Measurements from ENCODE around the gene MAP4. TPM values are rescaled to one million over a fixed set of nuclear protein-coding genes. Genes with fewer than 3 reads are reported as not detected.

Gene MAP4
- total and polyA plus RNA-seq, 8 donors, result 34.5 to 127 (median 72.2) TPM

- no peaks in the 10 kb centered on the region for H3K9me3 ChIP-seq
- 93 to 96% methylated on average over 7 of the region's 7 CpGs for WGBS, 2 donors
- FAIRE-seq (no peak), ATAC-seq (no peak), DNase-seq (no peak)
- TF ChIP-seq CTCF (IDR thresholded peaks at IDR 0.05), result no peak
- H3K27me3 ChIP-seq, result no peaks in the 10 kb centered on the region
- peaks cover 0 to 8% (median 0%) of the 10 kb centered on the region in 3 donors for H3K36me3 ChIP-seq
- intact Hi-C loops (cut with DNase I), result no loop called here
- H3K27ac ChIP-seq, result no peak overlapping the region
- peaks cover 0 to 13% (median 11%) of the 10 kb centered on the region in 3 donors for H3K4me1 ChIP-seq
- no peak overlapping the region for H3K4me3 ChIP-seq
Observed at GRCh38 chr3:47901280-47901833, 114.9 kb downstream of the MAP4 start.

GRCh38 chr3:47899495-47900108 is 116.6 kb downstream of the MAP4 start:
- H3K4me3 ChIP-seq, result no peak overlapping the region
- H3K36me3 ChIP-seq, result peaks cover 0 to 8% (median 0%) of the 10 kb centered on the region in 3 donors
- ATAC-seq, result peak; percentile 71 to 89 (median 83)
- H3K9me3 ChIP-seq, result no peaks in the 10 kb centered on the region
- intact Hi-C loops (cut with DNase I), result no loop called here
- 56 to 59% methylated on average over 3 of the region's 3 CpGs for WGBS, 2 donors
- DNase-seq, result peak in 3 of 6 donors; percentile 14 to 25 (median 23)
- peaks cover 0 to 13% (median 11%) of the 10 kb centered on the region in 3 donors for H3K4me1 ChIP-seq
- peak overlapping the region in 2 of 4 donors; percentile 28 to 50 for H3K27ac ChIP-seq
- TF ChIP-seq CTCF (IDR thresholded peaks at IDR 0.05), result no peak
- no peaks in the 10 kb centered on the region for H3K27me3 ChIP-seq
- FAIRE-seq, result no peak

- FAIRE-seq (no peak), DNase-seq (no peak), ATAC-seq (no peak)
- Histone ChIP-seq H3K4me1 (peaks cover 0 to 13% (median 11%) of the 10 kb centered on the region in 3 donors), H3K27me3 (no peaks in the 10 kb centered on the region), H3K9me3 (no peaks in the 10 kb centered on the region), H3K36me3 (peaks cover 0 to 8% (median 0%) of the 10 kb centered on the region in 3 donors), H3K27ac (no peak overlapping the region), H3K4me3 (no peak overlapping the region)
- intact Hi-C loops (cut with DNase I), result no loop called here
- WGBS, 2 donors, result 91 to 94% methylated on average over 3 of the region's 3 CpGs
- no peak for TF ChIP-seq CTCF (IDR thresholded peaks at IDR 0.05)
Observed at GRCh38 chr3:47897954-47898353, 118.3 kb downstream of the MAP4 start.

- H3K4me3 ChIP-seq, result no peak overlapping the region
- DNase-seq, result no peak
- FAIRE-seq, result no peak
- H3K9me3 ChIP-seq, result no peaks in the 10 kb centered on the region
- ATAC-seq, result no peak
- H3K27me3 ChIP-seq, result no peaks in the 10 kb centered on the region
- peaks cover 0 to 13% (median 11%) of the 10 kb centered on the region in 3 donors for H3K4me1 ChIP-seq
- 88 to 90% methylated on average over 3 of the region's 3 CpGs for WGBS, 2 donors
- H3K36me3 ChIP-seq, result peaks cover 0 to 8% (median 0%) of the 10 kb centered on the region in 3 donors
- intact Hi-C loops (cut with DNase I), result no loop called here
- TF ChIP-seq CTCF (IDR thresholded peaks at IDR 0.05), result no peak
- H3K27ac ChIP-seq, result no peak overlapping the region
Observed at GRCh38 chr3:47896736-47897135, 119.5 kb downstream of the MAP4 start.

- no peak overlapping the region for H3K27ac ChIP-seq
- peaks cover 0 to 8% (median 0%) of the 10 kb centered on the region in 3 donors for H3K36me3 ChIP-seq
- H3K4me3 ChIP-seq, result no peak overlapping the region
- intact Hi-C loops (cut with DNase I), result no loop called here
- WGBS, 2 donors, result 95 to 97% methylated on average over 3 of the region's 3 CpGs
- H3K9me3 ChIP-seq, result no peaks in the 10 kb centered on the region
- ATAC-seq (no peak), FAIRE-seq (no peak), DNase-seq (no peak)
- peaks cover 0 to 13% (median 11%) of the 10 kb centered on the region in 3 donors for H3K4me1 ChIP-seq
- no peak for TF ChIP-seq CTCF (IDR thresholded peaks at IDR 0.05)
- H3K27me3 ChIP-seq, result no peaks in the 10 kb centered on the region
Observed at GRCh38 chr3:47895241-47895640, 121.0 kb downstream of the MAP4 start.
